NCI-H526 (cell line): Measurements from ENCODE around the gene MICAL3.
"Not testable (repeated sequence)": the region's sequence is repeated elsewhere in the genome, so short reads cannot be mapped to it uniquely, and the experiment has no call there.

Source experiments
- DNase-seq, 2 experiments: peaks; one replicate each; lab custom pipeline; 2025; lab: John Stamatoyannopoulos, UW

MICAL3 gene

GRCh38 chr22:18024276-18024939 lies at the start of gene MICAL3:
Gene MICAL3, minus strand, starts transcription at chr22:18024561. Its CDS starts 117,749 bp downstream, at chr22:17906812.
- DNase-seq = peak; percentile 22 to 80

- DNase-seq = not testable (repeated sequence)
Measured at GRCh38 chr22:18073927-18074326, 49.6 kb upstream of the MICAL3 start.

- DNase-seq = no peak
Measured at GRCh38 chr22:18073467-18073866, 49.1 kb upstream of the MICAL3 start.

- DNase-seq = no peak
Measured at GRCh38 chr22:18071968-18072310, 47.6 kb upstream of the MICAL3 start.

GRCh38 chr22:18071307-18071967 lies 47.1 kb upstream of the MICAL3 start:
- not testable (repeated sequence) for DNase-seq

GRCh38 chr22:18070556-18071306 lies 46.4 kb upstream of the MICAL3 start:
- no peak for DNase-seq

- no peak for DNase-seq
Measured at GRCh38 chr22:18070041-18070440, 45.7 kb upstream of the MICAL3 start.

GRCh38 chr22:18069041-18069440 lies 44.7 kb upstream of the MICAL3 start:
- no peak for DNase-seq

- no peak for DNase-seq
Measured at GRCh38 chr22:18068381-18068988, 44.1 kb upstream of the MICAL3 start.

- DNase-seq = no peak
Measured at GRCh38 chr22:18067548-18068341, 43.4 kb upstream of the MICAL3 start.

- DNase-seq = no peak
Measured at GRCh38 chr22:18067121-18067520, 42.8 kb upstream of the MICAL3 start.

- no peak for DNase-seq
Measured at GRCh38 chr22:18066181-18066859, 42.0 kb upstream of the MICAL3 start.

- no peak for DNase-seq
Measured at GRCh38 chr22:18065256-18065655, 40.9 kb upstream of the MICAL3 start.

GRCh38 chr22:18064636-18065035 lies 40.3 kb upstream of the MICAL3 start:
- no peak for DNase-seq

- not testable (repeated sequence) for DNase-seq
Measured at GRCh38 chr22:18063715-18064114, 39.4 kb upstream of the MICAL3 start.

GRCh38 chr22:18063306-18063705 lies 38.9 kb upstream of the MICAL3 start:
- DNase-seq = no peak

- DNase-seq = no peak
Measured at GRCh38 chr22:18062421-18062820, 38.1 kb upstream of the MICAL3 start.

- no peak for DNase-seq
Measured at GRCh38 chr22:18060646-18061620, 36.6 kb upstream of the MICAL3 start.

GRCh38 chr22:18059991-18060390 lies 35.6 kb upstream of the MICAL3 start:
- no peak for DNase-seq

GRCh38 chr22:18059473-18059872 lies 35.1 kb upstream of the MICAL3 start:
- DNase-seq = no peak
